ENCODE measurements around the gene CASKIN1. TPM values are rescaled to one million over a fixed set of nuclear protein-coding genes. Genes with fewer than 3 reads are reported as not detected.

CASKIN1 gene
- total and polyA plus RNA-seq, 3 donors from 2014 or later = 2.1 to 159 (median 6.4) TPM

DNA sequence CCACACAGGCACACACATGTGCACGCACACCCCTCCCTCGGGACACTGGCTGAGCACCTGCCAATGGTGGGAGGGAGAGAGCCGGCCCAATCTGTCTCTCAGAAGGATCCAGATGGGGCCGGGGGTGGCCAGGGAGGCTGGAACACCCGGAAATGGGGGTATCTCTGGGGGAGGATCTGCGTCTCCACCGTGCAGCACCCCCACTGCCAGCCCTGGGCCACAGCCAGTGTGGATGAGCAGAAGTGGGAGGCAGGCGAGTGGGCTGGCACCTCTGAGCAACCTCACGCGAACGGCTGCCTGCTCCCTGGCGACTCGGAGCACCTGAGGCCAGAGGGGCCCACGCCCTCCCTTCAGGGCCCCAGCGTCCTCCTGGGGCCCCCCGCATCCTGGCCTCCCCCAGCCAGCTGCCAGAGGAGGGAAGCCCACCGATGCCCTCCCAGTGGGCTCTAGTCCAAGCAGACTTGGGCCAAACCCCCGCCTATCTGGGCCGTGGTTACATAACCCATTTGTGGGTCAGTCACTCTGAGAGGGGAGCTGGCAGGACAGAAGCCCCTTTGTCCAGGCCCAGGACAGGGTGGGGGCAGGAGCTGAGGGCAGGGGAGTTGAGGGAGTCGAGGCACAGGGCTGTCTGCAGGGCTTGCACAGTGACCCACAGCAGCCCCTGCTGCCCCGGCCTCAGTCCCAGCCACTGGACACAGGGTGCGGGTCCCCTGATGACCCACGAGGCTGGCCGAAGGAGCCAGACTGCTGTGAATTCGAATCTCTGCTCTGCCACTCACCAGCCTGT is 5.6 kb downstream of the CASKIN1 start:
- intact Hi-C loops (cut with DNase I; ENCODE audit: low total_unique reads) = no loop called here
- Histone ChIP-seq H3K36me3 (ENCODE audit: low read depth, missing control alignments) (no peaks in the 10 kb centered on the region), H3K4me3 (no peak overlapping the region), H3K27ac (no peak overlapping the region), H3K9me3 (no peaks in the 10 kb centered on the region), H3K27me3 (no peaks in the 10 kb centered on the region), H3K4me1 (peaks cover 9% of the 10 kb centered on the region)
- 59 to 69% methylated on average over 7 to 24 of the region's 25 CpGs for WGBS, 2 donors
- TF ChIP-seq POLR2A (IDR thresholded peaks at IDR 0.05) = no peak
- DNase-seq = no peak

DNA sequence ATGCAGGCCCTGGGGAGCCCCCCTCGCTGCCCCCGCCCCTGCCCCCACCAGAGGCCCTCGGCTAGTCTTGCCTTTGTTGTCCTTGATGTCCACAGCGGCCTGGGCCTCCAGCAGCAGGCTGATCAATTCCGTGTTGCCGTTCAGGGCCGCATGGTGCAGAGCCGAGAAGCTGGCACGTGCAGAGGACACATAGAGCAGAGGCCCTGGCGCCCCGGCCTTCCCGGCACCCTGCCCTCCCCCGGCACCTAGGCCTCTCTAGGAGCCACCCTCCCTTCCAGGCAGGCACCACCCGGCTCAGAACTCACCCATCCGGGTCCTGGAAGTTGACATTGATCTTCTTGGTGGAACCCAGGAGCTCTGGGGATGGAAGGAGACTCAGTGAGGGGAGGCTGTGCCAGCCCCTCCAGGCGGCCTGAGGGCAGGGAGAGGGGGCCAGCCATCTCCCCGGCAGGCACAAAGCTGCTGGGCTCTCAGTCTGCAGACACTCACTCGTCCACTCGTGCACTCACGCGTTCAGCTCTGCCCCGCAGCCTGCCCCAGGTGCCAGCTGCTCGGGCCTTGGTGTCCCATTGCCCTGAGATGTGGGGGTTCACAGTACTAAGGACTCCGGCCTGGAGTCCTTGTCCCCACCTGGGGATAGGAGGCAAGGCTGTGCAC is 6.3 kb downstream of the CASKIN1 start:
- intact Hi-C loops (cut with DNase I; ENCODE audit: low total_unique reads) = no loop called here

DNA sequence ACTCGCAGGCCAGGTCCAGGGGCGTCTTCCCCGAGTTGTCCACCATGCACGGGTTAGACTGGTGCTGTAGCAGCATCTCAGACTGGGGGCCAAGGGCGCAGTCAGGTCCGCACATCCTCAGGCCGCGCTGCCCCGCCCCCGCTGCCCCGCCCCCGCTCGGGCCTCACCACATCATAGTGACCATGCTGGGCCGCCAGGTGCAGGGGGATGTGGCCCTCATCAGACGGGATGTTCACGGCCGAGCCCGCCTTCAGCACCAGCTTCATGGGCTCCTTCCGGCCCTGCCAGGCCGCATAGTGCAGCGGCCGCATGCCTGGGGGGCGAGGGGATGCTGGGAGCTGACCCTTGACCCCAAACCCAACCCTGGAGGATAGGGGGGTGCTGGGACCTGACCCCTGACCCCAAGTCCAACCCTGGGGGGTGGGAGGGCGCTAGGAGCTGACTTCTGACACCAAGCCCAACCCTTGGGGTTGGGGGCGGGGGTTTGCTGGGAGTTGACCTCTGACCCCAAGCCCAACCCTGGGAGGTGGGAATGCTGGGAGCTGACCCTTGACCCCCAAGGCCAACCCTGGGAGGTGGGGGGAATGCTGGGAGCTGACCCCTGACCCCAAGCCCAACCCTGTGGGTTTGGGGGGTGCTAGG is 7.0 kb downstream of the CASKIN1 start:
- no peak overlapping the region for H3K27ac ChIP-seq
- H3K27me3 ChIP-seq = no peaks in the 10 kb centered on the region
- no peak overlapping the region for H3K4me3 ChIP-seq
- 94 to 96% methylated on average over 6 to 25 of the region's 25 CpGs for WGBS, 2 donors
- no peak for DNase-seq
- intact Hi-C loops (cut with DNase I; ENCODE audit: low total_unique reads) = no loop called here
- H3K4me1 ChIP-seq = no peaks in the 10 kb centered on the region
- TF ChIP-seq, protein P1, sequence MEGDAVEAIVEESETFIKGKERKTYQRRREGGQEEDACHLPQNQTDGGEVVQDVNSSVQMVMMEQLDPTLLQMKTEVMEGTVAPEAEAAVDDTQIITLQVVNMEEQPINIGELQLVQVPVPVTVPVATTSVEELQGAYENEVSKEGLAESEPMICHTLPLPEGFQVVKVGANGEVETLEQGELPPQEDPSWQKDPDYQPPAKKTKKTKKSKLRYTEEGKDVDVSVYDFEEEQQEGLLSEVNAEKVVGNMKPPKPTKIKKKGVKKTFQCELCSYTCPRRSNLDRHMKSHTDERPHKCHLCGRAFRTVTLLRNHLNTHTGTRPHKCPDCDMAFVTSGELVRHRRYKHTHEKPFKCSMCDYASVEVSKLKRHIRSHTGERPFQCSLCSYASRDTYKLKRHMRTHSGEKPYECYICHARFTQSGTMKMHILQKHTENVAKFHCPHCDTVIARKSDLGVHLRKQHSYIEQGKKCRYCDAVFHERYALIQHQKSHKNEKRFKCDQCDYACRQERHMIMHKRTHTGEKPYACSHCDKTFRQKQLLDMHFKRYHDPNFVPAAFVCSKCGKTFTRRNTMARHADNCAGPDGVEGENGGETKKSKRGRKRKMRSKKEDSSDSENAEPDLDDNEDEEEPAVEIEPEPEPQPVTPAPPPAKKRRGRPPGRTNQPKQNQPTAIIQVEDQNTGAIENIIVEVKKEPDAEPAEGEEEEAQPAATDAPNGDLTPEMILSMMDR (IDR thresholded peaks at IDR 0.05) = no peak
- TF ChIP-seq POLR2A (IDR thresholded peaks at IDR 0.05) = no peak
- H3K36me3 ChIP-seq (ENCODE audit: low read depth, missing control alignments) = no peaks in the 10 kb centered on the region
- no peaks in the 10 kb centered on the region for H3K9me3 ChIP-seq

More for the DNA sequence above, 6.3 kb downstream of the CASKIN1 start:
- no peak for DNase-seq
- no peaks in the 10 kb centered on the region for H3K27me3 ChIP-seq
- no peak overlapping the region for H3K27ac ChIP-seq
- TF ChIP-seq POLR2A (IDR thresholded peaks at IDR 0.05) = no peak
- TF ChIP-seq, protein P1 (IDR thresholded peaks at IDR 0.05) = no peak
- no peaks in the 10 kb centered on the region for H3K9me3 ChIP-seq
- peaks cover 2% of the 10 kb centered on the region for H3K4me1 ChIP-seq
- H3K36me3 ChIP-seq (ENCODE audit: low read depth, missing control alignments) = no peaks in the 10 kb centered on the region
- H3K4me3 ChIP-seq = no peak overlapping the region
- 64 to 90% methylated on average over 2 to 19 of the region's 24 CpGs for WGBS, 2 donors

DNA sequence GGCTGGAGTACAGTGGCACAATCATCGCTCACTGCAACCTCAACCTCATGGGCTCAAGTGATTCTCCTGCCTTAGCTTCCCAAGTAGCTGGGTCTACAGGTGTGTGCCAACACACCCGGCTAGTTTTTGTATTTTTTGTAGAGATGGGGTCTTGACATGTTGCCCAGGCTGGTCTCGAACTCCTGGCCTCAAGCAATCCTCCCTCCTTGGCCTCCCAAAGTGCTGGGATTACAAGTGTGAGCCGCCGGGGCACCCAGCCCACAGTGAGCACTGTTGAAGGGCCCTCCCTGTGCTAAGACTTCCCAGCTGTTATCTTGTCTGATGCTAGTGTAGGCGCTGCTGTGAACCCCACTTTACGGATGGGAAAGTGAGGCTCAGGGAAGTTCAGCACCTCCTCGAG is 8.0 kb downstream of the CASKIN1 start:
- Histone ChIP-seq H3K27ac (no peak overlapping the region), H3K4me3 (no peak overlapping the region), H3K4me1 (no peaks in the 10 kb centered on the region)

More for the DNA sequence above, 8.0 kb downstream of the CASKIN1 start:
- 96% methylated on average over 8 of the region's 8 CpGs for WGBS, 2 donors
- TF ChIP-seq, protein P1 (IDR thresholded peaks at IDR 0.05) = no peak
- TF ChIP-seq POLR2A (IDR thresholded peaks at IDR 0.05) = no peak
- DNase-seq = no peak
- intact Hi-C loops (cut with DNase I; ENCODE audit: low total_unique reads) = no loop called here
- Histone ChIP-seq H3K9me3 (no peaks in the 10 kb centered on the region), H3K27me3 (no peaks in the 10 kb centered on the region), H3K36me3 (ENCODE audit: low read depth, missing control alignments) (no peaks in the 10 kb centered on the region)

Measured in testis (tissue), 3 donors.